ENCODE results near the gene TP53. TPM values are rescaled to one million over a fixed set of nuclear protein-coding genes. Genes with fewer than 3 reads are reported as not detected.
"Not testable (repeated sequence)": the region's sequence is repeated elsewhere in the genome, so short reads cannot be mapped to it uniquely, and the experiment has no call there.

Gene TP53
- total RNA-seq, 1 experiment from 2014 or later, result 47.7 TPM

GRCh38 chr17:7676533-7676932 lies 10.8 kb downstream of the TP53 start:
- peak; percentile 26 for DNase-seq (ENCODE audit: low read depth)

- no peak for DNase-seq (ENCODE audit: low read depth)
Measured at GRCh38 chr17:7674934-7675333, 12.4 kb downstream of the TP53 start.

- peak; percentile 25 for DNase-seq (ENCODE audit: low read depth)
Measured at GRCh38 chr17:7673239-7673638, 14.1 kb downstream of the TP53 start.

- DNase-seq (ENCODE audit: low read depth), result no peak
Measured at GRCh38 chr17:7668482-7668881, 18.8 kb downstream of the TP53 start.

- DNase-seq (ENCODE audit: low read depth), result no peak
Measured at GRCh38 chr17:7667656-7668406, 19.5 kb downstream of the TP53 start.

GRCh38 chr17:7656958-7657609 lies 30.2 kb downstream of the TP53 start:
- DNase-seq (ENCODE audit: low read depth), result no peak

- no peak for DNase-seq (ENCODE audit: low read depth)
Measured at GRCh38 chr17:7655541-7655840, 31.8 kb downstream of the TP53 start.

- no peak for DNase-seq (ENCODE audit: low read depth)
Measured at GRCh38 chr17:7654832-7655540, 32.3 kb downstream of the TP53 start.

GRCh38 chr17:7652388-7653356 lies 34.6 kb downstream of the TP53 start:
- DNase-seq (ENCODE audit: low read depth), result no peak

GRCh38 chr17:7651665-7652387 lies 35.5 kb downstream of the TP53 start:
- DNase-seq (ENCODE audit: low read depth), result no peak

GRCh38 chr17:7651097-7651664 lies 36.1 kb downstream of the TP53 start:
- no peak for DNase-seq (ENCODE audit: low read depth)

GRCh38 chr17:7650509-7651096 lies 36.7 kb downstream of the TP53 start, which contains the start of gene ATP1B2:
ATP1B2 (plus strand) TSS chr17:7650926; CDS start chr17:7651519, 593 bp downstream.
- DNase-seq (ENCODE audit: low read depth), result no peak

- no peak for DNase-seq (ENCODE audit: low read depth)
Measured at GRCh38 chr17:7647018-7647417, 40.3 kb downstream of the TP53 start.

- DNase-seq (ENCODE audit: low read depth), result no peak
Measured at GRCh38 chr17:7646457-7646856, 40.8 kb downstream of the TP53 start.

- DNase-seq (ENCODE audit: low read depth), result peak; percentile 83
Measured at GRCh38 chr17:7644775-7645174, 42.5 kb downstream of the TP53 start.

GRCh38 chr17:7641635-7642034 lies 45.7 kb downstream of the TP53 start:
- not testable (repeated sequence) for DNase-seq (ENCODE audit: low read depth)

GRCh38 chr17:7640783-7641182 lies 46.5 kb downstream of the TP53 start:
- no peak for DNase-seq (ENCODE audit: low read depth)

- no peak for DNase-seq (ENCODE audit: low read depth)
Measured at GRCh38 chr17:7636163-7636562, 51.1 kb downstream of the TP53 start.

- peak; percentile 55 for DNase-seq (ENCODE audit: low read depth)
Measured at GRCh38 chr17:7634384-7634783, 52.9 kb downstream of the TP53 start.

GRCh38 chr17:7633093-7633492 lies 54.2 kb downstream of the TP53 start:
- DNase-seq (ENCODE audit: low read depth), result no peak
